NCI-H1930 (cell line): ENCODE data around the gene NBAS.
"Not testable (repeated sequence)": the region's sequence is repeated elsewhere in the genome, so short reads cannot be mapped to it uniquely, and the experiment has no call there.

ENCODE experiments used
- DNase-seq, 2 experiments: peaks; one replicate each; lab custom pipeline; 2025; lab: John Stamatoyannopoulos, UW

Gene NBAS

DNA sequence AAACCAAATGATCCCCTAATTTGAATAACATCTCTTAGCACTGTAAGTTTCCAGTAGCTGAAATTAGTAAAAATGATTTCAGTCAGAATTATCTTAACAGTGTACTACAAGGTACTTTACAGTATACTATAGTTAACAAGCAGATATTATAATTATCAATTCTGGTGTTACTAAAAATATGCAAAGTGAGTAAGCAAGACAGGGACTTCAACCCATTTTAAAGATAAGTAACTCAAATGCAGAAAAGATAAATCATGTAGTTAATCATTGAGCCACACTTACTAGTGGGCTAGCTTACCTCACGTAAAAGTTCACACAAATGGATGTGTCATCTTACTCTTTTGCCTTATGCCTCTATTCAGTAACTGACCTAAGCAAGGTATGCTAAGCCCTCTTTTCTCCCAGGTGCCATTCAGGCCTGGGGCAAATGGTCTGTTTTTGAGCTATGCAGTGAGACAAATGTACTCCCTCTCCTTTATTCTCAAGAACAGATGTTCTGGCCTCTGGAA, 101.0 kb downstream of the NBAS start:
- DNase-seq: no peak

DNA sequence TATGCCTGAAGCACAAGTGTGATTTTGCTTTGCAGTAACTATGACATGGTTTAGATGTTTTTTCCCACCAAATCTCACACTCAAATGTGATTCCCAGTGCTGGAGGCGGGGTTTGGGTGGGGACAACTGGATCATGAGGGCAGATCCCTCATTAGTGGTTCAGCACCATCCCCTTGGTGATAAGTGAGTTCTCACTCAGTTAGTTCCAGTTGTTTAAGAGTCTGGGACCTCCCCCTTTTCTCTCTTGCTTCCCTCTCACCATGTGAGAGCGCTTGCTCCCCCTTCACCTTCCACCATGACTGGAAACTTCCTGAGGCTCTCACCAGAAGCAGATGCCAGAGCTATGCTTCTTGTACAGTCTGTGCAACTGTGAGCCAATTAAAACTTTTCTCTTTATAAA, 102.9 kb downstream of the NBAS start:
- no peak for DNase-seq

DNA sequence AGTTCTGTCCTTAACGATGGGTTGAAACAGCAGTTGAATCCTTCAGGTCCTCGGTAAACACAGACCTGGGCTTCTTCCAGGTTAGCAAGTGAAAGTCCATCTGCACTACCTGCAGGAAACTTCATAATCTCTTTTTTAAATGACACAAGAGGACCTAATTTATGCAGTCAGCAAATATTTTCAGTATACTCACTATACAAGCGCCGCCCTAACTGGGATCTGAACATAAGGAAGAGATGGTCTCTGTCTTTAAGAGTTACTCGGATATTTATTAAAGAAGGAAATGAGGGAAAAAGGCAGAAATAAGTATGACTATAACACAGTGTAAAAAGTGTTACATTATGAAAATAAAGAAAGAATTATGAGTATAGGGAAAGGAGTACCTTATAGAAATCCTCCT, 103.3 kb downstream of the NBAS start:
- no peak for DNase-seq

DNA sequence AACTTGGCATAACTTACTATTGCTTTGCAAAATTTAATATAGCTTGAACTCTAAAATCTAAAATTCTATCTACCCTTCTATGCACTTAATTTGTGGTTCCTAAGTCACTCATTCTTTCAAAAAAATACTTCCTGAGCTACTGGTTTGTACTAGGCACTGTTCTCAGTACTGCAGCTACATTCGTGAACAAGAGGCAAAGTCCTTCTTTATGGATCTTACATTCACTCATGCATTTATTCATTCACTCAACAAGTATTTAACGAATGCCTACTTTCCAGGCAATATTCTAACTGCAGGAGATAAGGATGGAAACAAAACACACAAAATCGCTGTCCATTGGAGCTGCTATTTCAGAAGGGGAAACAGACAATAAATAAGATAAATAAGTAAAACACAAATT, 104.8 kb downstream of the NBAS start:
- DNase-seq: no peak

- no peak for DNase-seq
Observed at GRCh38 chr2:15450808-15451207, 110.3 kb downstream of the NBAS start.

GRCh38 chr2:15449556-15450236, 111.4 kb downstream of the NBAS start:
- no peak for DNase-seq

- DNase-seq: no peak
Observed at GRCh38 chr2:15448250-15448839, 112.8 kb downstream of the NBAS start.

DNA sequence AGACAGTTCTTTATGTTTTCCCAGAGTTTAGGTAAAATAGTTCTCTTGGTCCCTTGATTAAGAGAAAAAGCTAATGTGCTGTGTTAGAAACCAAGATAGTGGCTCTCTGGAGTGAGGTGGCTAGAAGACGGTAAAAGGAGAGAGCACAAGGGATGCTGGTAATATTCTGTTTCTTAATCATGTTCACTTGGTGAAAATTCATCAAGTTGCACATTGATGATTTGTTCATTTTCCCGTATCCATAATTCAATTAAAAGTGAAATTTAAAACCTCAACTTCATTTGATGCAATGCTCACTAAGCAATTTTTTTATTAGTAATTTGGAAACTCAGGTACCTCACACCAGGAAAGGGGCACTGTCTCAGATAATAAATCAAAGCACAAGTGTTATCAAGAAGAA, 113.8 kb downstream of the NBAS start:
- no peak for DNase-seq

DNA sequence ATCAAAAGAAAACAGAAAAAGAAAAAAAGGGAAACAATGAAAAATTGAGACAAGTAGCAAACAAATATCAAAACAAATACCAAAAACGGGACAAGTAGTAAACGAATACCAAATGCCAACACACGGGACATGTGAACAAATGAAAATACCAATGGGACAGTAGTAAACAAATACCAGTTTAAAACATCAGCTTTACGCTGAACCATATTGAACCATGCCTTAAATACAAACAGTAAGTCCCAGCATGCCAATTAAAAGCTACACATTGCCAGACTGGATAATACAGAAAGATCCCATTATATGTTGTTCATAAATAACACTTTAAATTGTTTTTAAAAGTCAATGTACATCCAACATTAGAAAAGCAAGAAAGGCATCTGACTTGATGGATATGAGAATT, 114.2 kb downstream of the NBAS start:
- DNase-seq: no peak

DNA sequence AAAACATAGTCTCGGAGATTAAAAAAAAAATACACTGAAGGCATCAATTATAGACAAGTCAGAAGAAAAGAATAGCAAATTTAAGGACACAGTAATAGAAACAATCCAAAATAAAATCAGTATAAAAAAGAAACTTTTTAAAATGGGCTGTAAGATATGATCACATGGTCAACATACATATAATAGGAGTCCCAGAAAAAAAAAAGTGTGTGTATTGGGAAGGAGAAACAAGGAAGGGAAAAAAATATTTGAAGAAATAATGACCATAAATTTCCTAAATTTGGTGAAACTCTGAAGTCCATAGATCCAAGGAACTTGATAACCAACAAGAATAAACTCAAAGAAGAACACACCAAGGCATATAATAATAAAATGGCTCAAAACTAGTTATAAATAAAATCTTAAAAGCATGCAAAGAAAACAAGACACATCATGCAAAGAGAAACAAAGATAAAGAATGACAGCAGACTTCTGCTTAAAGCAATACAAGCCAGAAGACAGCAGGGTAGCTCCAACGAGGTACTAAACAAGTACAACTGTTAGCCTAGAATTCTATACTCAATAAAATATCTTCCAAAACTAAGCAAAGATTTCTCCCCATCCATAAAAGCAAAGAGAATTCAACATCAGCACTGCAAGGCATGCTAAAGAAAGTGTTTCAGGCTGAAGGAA, 115.1 kb downstream of the NBAS start:
- no peak for DNase-seq

GRCh38 chr2:15439768-15440524, 121.2 kb downstream of the NBAS start:
- not testable (repeated sequence) for DNase-seq

DNA sequence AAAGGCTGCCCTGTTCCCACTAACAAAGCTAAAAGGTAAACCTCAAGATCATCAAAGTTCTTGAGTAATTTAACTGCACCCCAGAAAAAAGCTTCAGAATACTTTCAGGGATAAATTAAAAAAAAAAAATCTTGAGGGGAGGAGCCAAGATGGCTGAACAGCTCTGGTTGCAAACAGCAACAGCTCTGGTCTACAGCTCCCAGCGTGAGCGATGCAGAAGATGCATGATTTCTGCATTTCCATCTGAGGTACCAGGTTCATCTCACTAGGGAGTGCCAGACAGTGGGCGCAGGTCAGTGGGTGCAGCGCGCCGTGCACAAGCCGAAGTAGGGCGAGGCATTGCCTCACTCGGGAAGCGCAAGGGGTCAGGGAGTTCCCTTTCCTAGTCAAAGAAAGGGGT, 121.8 kb downstream of the NBAS start:
- DNase-seq: not testable (repeated sequence)

DNA sequence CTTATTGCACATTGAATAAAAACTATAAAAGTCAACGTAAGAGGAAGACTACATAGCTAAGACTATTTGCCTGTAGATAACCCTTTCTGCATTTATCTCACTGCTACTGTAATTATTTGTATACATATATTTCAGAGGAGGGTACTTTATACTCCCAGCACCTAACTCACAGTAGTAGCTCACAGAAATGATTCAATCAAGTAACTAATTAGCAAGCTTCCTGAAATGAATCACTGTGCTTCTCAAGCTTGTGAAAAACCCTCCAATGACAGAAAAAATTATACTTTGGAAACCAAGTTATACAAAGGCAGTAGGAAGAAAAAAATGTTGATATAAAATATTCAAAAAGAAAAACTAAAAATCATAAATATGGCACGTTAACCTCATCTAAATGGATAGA, 124.9 kb downstream of the NBAS start:
- DNase-seq: no peak

DNA sequence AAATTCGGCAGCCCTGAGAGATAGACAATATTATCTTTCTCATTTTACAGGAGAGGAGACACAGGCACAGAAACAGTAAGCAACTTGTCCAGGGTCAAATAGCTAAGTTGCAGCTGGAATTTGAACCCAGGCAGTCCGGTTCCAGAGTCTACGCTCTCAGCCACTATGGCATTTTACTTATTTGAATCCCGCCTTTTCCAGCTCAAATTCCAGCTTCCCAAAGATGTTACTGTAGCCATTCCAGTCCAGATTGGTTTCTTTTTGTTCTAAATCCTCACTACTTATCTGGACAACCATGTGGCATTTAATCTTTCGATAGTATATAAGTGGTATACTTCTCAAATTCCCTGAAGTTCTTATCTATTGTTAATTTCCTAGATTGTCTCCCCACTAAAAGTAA, 125.7 kb downstream of the NBAS start:
- no peak for DNase-seq

DNA sequence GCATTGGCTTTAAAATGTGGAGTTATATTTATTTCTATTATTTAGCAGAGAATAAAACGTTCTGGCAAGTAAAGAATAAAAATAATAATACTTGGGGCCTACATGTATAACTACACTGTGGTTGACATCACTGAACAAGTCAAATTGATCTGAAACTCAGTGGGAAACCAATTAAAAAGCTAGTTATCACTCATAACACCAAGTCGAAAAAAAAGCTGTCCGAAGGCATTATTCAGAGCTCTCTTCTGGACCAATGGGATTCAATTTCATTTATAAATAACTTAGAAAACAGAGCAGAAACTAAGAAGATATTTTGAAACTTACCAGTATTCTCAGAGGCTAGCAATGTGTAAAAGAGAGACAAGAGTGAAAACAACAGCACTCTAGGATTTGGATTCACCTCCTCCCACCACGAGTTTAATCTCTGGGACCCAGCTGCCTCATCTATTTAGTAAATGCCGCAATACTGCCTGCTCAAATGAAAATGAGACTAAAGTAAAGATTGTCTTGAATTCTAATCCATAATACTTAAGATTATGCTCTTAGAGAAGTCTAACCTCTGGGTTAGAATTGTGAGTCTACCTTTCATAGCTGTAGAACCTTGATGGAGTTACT, 128.4 kb downstream of the NBAS start:
- DNase-seq: no peak

DNA sequence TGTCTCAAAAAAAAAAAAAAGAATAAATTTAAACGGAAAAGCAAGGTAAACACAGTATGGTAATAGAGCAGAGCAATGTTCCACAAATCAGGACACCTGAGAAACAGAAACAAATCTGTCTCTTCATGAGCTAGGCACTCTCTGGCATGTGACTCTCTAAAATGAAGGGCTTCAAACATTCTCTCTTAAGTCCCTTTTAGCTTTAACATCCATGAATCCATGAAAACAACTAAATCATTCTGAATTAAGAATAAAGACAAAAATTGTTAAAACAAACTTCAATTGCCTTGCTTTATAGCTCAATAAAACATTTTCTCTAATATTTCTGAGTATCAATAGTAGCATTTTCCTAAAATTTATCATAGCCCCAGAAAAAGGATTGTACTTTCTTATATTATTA, 132.1 kb downstream of the NBAS start:
- no peak for DNase-seq

DNA sequence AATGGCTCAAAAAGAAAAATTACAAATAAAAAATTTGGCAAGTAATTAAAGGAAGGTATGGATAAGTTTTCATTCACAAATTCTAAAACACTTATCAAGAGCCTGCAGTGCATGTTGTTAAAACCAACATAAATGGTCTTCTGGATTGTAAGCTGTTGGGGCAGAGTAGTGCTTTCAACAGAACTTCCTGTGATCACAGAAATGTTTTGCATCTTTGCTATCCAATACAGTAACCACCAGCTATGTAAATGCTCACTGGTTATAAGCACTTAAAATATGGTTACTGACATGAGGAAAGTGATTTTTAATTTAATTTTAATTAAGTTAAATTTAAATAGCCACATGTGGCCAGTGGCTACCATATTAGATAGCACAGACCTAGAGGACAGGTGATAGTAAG, 133.1 kb downstream of the NBAS start:
- DNase-seq: no peak

DNA sequence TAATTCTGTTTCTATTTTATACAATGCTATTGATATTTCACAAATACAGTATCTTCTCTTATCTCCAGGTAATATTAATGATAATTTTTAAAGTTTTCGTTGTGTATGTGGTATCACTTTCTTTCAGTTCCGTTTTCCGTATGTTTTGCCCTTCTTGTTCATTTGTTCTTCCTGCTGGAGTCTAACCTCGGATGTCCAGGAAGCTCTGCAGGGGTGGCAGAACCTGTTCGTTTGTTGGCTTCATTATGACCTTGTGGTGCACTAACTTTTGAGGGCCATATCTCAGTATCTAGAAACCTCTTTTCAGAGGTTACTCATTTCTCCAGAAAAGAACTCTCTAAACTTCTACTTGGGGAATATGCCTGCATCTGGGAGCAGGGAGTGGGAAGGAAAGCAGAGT, 134.5 kb downstream of the NBAS start:
- DNase-seq: no peak

DNA sequence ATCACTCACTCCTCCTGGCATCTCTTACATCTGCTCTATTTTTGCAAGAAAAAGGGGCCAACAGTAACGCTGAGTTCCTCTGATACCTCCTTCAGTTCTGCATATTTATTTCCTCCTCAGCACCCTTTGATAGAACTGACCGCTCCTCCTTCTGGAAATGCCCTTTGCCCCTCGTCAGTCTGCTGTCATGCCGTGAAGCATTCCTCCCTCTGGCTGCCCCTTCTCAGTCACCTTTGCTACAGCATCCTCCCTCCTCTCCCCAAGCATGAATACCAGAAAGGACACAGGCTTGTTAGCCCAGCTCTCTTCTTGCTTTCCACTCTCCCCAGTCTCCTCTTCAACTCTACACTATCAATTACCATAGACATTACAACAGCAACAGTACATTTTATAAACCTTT, 135.4 kb downstream of the NBAS start:
- DNase-seq: no peak

- DNase-seq: no peak
Observed at GRCh38 chr2:15421753-15422152, 139.4 kb downstream of the NBAS start.

GRCh38 chr2:15415748-15416147, 145.4 kb downstream of the NBAS start:
- no peak for DNase-seq

- DNase-seq: no peak
Observed at GRCh38 chr2:15412779-15413178, 148.4 kb downstream of the NBAS start.
